MM.1S (cell line): ENCODE measurements around the gene CNTNAP2.

ENCODE experiments used
- EZH2phosphoT487 ChIP-seq: fragments of 300-600 bp; sonication (generic); IDR thresholded peaks from 2 replicates; pipeline ENCODE4 v1.6.1; 2018; ENCODE audit warnings: antibody characterized with exemption, low read length
- TF ChIP-seq, protein P1 (sequence below): fragments of 300-600 bp; sonication (generic); IDR thresholded peaks from 2 replicates; pipeline ENCODE4 v1.5.1; 2016; ENCODE audit warnings: antibody characterized with exemption, low read length, mixed read lengths

DNA sequence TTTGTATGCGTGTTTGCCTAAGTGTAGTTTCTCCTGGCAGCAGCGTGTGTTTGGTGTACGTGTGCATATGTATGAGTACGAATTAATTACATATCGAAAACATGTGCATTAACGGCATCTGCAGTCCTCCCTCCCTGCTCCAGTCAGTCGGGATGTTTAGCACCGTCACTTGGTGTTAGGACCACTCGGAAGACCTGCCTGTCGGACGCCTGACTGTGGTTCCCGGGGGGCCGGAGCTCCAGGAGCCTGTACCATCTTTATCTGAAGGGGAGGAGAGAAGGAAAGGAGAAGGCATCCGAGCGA lies 1.1 kb upstream of the CNTNAP2 start:
- no peak for TF ChIP-seq EZH2phosphoT487
- TF ChIP-seq, protein P1, sequence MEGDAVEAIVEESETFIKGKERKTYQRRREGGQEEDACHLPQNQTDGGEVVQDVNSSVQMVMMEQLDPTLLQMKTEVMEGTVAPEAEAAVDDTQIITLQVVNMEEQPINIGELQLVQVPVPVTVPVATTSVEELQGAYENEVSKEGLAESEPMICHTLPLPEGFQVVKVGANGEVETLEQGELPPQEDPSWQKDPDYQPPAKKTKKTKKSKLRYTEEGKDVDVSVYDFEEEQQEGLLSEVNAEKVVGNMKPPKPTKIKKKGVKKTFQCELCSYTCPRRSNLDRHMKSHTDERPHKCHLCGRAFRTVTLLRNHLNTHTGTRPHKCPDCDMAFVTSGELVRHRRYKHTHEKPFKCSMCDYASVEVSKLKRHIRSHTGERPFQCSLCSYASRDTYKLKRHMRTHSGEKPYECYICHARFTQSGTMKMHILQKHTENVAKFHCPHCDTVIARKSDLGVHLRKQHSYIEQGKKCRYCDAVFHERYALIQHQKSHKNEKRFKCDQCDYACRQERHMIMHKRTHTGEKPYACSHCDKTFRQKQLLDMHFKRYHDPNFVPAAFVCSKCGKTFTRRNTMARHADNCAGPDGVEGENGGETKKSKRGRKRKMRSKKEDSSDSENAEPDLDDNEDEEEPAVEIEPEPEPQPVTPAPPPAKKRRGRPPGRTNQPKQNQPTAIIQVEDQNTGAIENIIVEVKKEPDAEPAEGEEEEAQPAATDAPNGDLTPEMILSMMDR = no peak
